ENCODE measurements around the gene PPP1R1C. TPM values are rescaled to one million over a fixed set of nuclear protein-coding genes. Genes with fewer than 3 reads are reported as not detected.
A peak's percentile ranks its signal among the peaks of the same experiment; 100 is the strongest.

The PPP1R1C gene
- total and polyA plus RNA-seq, 7 donors = 0.83 to 3.5 (median 3.0) TPM; not detected in 4

DNA sequence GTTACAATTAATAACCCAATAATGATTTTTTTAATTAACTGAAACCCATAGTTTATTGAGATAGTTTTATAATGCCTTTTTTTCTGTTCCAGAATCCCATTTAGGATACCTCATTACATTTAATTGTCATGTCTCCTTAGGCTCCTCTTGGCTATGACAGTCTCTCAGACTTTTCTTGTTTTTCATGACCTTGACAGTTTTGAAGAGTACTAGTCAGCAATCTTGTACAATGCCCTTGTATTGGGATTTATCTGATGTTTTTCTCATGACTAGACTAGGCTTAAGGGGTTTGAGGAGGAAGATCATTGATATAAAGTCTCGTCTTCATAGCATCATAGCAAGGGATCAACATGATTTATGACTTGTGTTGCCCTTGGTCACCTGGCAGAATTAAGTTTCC, 72.4 kb downstream of the PPP1R1C start:
- intact Hi-C loops (cut with DNase I) = no loop called here

DNA sequence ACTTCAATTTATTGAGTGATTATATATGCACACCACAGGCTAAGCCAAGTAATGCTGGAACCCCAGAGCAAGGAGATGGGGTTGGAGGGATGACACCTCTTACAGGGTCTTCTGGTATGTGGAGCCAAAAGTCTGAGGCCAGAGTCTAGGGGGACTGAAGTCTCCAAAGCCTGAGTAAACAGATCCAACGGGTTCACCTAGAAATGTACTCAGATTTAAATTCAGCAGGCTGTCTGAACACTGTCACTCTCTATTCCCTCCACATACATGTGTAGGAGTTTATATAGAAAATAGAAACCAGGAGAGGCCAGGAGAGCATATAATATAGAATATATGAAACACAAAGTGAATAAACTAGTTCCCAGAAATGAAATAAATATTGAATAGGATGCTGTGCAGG, 76.1 kb downstream of the PPP1R1C start:
- WGBS, 2 donors = 18 to 68% methylated on average over 1 of the region's 1 CpG
- DNase-seq = no peak
- no peaks in the 10 kb centered on the region for H3K36me3 ChIP-seq
- intact Hi-C loops (cut with DNase I) = no loop called here
- H3K4me3 ChIP-seq = no peak overlapping the region
- no peaks in the 10 kb centered on the region for H3K9me3 ChIP-seq
- no peaks in the 10 kb centered on the region for H3K4me1 ChIP-seq
- H3K27me3 ChIP-seq = no peaks in the 10 kb centered on the region
- H3K27ac ChIP-seq = no peak overlapping the region
- TF ChIP-seq, protein P1, sequence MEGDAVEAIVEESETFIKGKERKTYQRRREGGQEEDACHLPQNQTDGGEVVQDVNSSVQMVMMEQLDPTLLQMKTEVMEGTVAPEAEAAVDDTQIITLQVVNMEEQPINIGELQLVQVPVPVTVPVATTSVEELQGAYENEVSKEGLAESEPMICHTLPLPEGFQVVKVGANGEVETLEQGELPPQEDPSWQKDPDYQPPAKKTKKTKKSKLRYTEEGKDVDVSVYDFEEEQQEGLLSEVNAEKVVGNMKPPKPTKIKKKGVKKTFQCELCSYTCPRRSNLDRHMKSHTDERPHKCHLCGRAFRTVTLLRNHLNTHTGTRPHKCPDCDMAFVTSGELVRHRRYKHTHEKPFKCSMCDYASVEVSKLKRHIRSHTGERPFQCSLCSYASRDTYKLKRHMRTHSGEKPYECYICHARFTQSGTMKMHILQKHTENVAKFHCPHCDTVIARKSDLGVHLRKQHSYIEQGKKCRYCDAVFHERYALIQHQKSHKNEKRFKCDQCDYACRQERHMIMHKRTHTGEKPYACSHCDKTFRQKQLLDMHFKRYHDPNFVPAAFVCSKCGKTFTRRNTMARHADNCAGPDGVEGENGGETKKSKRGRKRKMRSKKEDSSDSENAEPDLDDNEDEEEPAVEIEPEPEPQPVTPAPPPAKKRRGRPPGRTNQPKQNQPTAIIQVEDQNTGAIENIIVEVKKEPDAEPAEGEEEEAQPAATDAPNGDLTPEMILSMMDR (IDR thresholded peaks at IDR 0.05) = no peak
- TF ChIP-seq POLR2AphosphoS5 (IDR thresholded peaks at IDR 0.05) (no peak), EP300 (IDR thresholded peaks at IDR 0.05) (no peak), POLR2A (IDR thresholded peaks at IDR 0.05) (no peak)

More for the DNA sequence above, 72.4 kb downstream of the PPP1R1C start:
- Histone ChIP-seq H3K36me3 (no peaks in the 10 kb centered on the region), H3K27me3 (no peaks in the 10 kb centered on the region), H3K9me3 (no peaks in the 10 kb centered on the region), H3K4me1 (no peaks in the 10 kb centered on the region), H3K4me3 (no peak overlapping the region), H3K27ac (no peak overlapping the region)
- 79 to 93% methylated on average over 1 of the region's 1 CpG for WGBS, 2 donors
- DNase-seq = no peak
- no peak for TF ChIP-seq POLR2AphosphoS5 (IDR thresholded peaks at IDR 0.05)
- TF ChIP-seq EP300 (IDR thresholded peaks at IDR 0.05) = no peak
- TF ChIP-seq, protein P1 (IDR thresholded peaks at IDR 0.05) = no peak
- TF ChIP-seq POLR2A (IDR thresholded peaks at IDR 0.05) = no peak

GRCh38 chr2:182062329-182062972, 76.8 kb downstream of the PPP1R1C start:
- Histone ChIP-seq H3K4me3 (no peak overlapping the region), H3K9me3 (no peaks in the 10 kb centered on the region), H3K27ac (no peak overlapping the region), H3K36me3 (no peaks in the 10 kb centered on the region), H3K4me1 (no peaks in the 10 kb centered on the region), H3K27me3 (no peaks in the 10 kb centered on the region)
- intact Hi-C loops (cut with DNase I) = no loop called here
- TF ChIP-seq POLR2A (IDR thresholded peaks at IDR 0.05) (no peak), POLR2AphosphoS5 (IDR thresholded peaks at IDR 0.05) (no peak), EP300 (IDR thresholded peaks at IDR 0.05) (no peak)
- TF ChIP-seq, protein P1 (IDR thresholded peaks at IDR 0.05) = no peak
- no peak for DNase-seq
- WGBS, 2 donors = 26 to 67% methylated on average over 3 of the region's 3 CpGs

DNA sequence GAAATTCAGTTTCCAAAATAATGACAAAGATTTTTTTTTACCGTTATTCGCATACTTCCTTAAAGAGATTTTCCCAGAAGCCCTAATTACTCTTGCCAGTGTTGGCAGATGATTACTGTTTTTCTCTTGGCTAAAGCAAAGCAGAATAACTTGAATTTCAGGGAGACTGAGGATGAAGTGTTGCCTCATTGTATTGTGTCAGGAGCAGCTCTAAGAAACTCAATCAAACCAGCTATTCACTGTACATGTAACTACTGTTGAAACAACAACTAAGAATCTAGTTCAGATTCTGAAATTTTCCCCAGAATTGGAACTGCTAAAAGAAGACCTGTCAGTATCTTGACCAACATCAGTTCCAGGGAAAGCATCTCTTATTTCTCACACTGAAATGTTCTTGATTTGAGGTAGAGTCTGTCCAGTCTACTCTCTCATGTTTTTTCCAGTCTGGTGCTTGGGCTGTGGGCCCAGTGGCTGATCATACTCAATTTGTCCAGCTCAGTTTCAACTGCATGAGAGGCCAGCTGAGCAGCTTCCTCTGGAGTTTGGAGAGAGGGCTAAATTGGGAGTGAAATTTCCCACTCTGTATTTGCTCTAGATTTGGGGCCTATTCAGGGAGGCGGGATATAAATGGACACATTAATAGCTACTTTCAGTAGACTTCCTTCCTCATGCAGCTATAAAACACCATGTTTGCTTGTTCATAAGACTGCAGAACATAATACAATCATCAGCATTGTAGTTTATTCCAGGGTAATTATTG, 78.5 kb downstream of the PPP1R1C start:
- WGBS, 2 donors = 76 to 86% methylated on average over 3 of the region's 3 CpGs
- TF ChIP-seq EP300 (IDR thresholded peaks at IDR 0.05) (no peak), POLR2AphosphoS5 (IDR thresholded peaks at IDR 0.05) (no peak), POLR2A (IDR thresholded peaks at IDR 0.05) (no peak)
- TF ChIP-seq, protein P1 (IDR thresholded peaks at IDR 0.05) = no peak
- intact Hi-C loops (cut with DNase I) = no loop called here

More for the DNA sequence above, 78.5 kb downstream of the PPP1R1C start:
- H3K27me3 ChIP-seq = no peaks in the 10 kb centered on the region
- DNase-seq = peak; percentile 68
- no peak overlapping the region for H3K4me3 ChIP-seq
- no peaks in the 10 kb centered on the region for H3K36me3 ChIP-seq
- peak overlapping the region in 3 of 4 donors; percentile 2 to 34 (median 5) for H3K27ac ChIP-seq
- no peaks in the 10 kb centered on the region for H3K9me3 ChIP-seq
- no peaks in the 10 kb centered on the region for H3K4me1 ChIP-seq
